K562 (cell line): ENCODE measurements around the gene UGP2. TPM values are rescaled to one million over a fixed set of nuclear protein-coding genes. Genes with fewer than 3 reads are reported as not detected.

Source experiments
- CEBPB ChIP-seq: fragments of 450-650 bp; IDR thresholded peaks from 2 replicates; pipeline ENCODE4 v1.6.1; 2016; ENCODE audit warnings: missing genetic modification characterization, missing compliant biosample characterization
- CEBPG ChIP-seq, 3 experiments: fragments of 200-800 bp in 1 of 3; sonication (Bioruptor generic) in 1 of 3; sonication (generic) in 1 of 3; formaldehyde crosslinking in 1 of 3; IDR thresholded peaks in 2 of 3; conservative IDR thresholded peaks in 1 of 3; 2 replicates each; pipeline versions ENCODE4 v1.6.1 to v1.8.0; 2016 to 2022; ENCODE audit warnings: missing compliant biosample characterization in 2 of 3, missing genetic modification characterization in 2 of 3, mild to moderate bottlenecking in 1 of 3, missing genetic modification reagents in 1 of 3
- CREM ChIP-seq: IDR thresholded peaks from 2 replicates; pipeline ENCODE4 v1.6.1; 2014; ENCODE audit warnings: antibody characterized with exemption, low read depth
- E2F1 ChIP-seq: sonication (generic); formaldehyde crosslinking; IDR thresholded peaks from 2 replicates; pipeline ENCODE4 v1.8.1; 2023; ENCODE audit warnings: mild to moderate bottlenecking, missing genetic modification reagents, moderate library complexity
- GABPA ChIP-seq: fragments of 200-800 bp; sonication (Bioruptor generic); conservative IDR thresholded peaks from 2 replicates; pipeline ENCODE4 v1.6.1; 2016; ENCODE audit warnings: low read depth, missing genetic modification characterization, missing compliant biosample characterization
- HSF4 ChIP-seq: fragments of 250-450 bp; sonication (Bioruptor Pico); IDR thresholded peaks from 2 replicates; pipeline ENCODE4 v2.1.2; 2022; ENCODE audit warnings: mild to moderate bottlenecking, moderate library complexity, borderline replicate concordance
- MLLT1 ChIP-seq, 2 experiments: fragments of 450-650 bp; IDR thresholded peaks; 2 replicates each; pipeline ENCODE4 v1.6.1; 2016
- MTA3 ChIP-seq: fragments of 450-650 bp; formaldehyde crosslinking; IDR thresholded peaks from 2 replicates; pipeline ENCODE4 v1.6.1; 2017; ENCODE audit warnings: mild to moderate bottlenecking, borderline replicate concordance
- OTX1 ChIP-seq: fragments of 450-650 bp; formaldehyde crosslinking; IDR thresholded peaks from 2 replicates; pipeline ENCODE4 v1.4.0; 2022; ENCODE audit warnings: mild to moderate bottlenecking
- SIX5 ChIP-seq, 2 experiments: IDR thresholded peaks; 2 replicates each; pipeline ENCODE4 v1.6.1; 2011; ENCODE audit warnings: low read length in 2 of 2, borderline replicate concordance in 1 of 2, low read depth in 1 of 2, mild to moderate bottlenecking in 1 of 2, moderate library complexity in 1 of 2; ENCODE audit not compliant: insufficient read depth in 1 of 2
- ZFX ChIP-seq: sonication (generic); formaldehyde crosslinking; IDR thresholded peaks from 2 replicates; pipeline ENCODE4 v1.8.0; 2022; ENCODE audit warnings: mild to moderate bottlenecking, missing genetic modification reagents, moderate library complexity
- polyA plus RNA-seq, 8 experiments: library from polyadenylated mRNA; depleted of rRNA in 4 of 8; stranded (reverse) in 5 of 8; unstranded in 3 of 8; fragments of >200 nt; fragmentation: Nextera tagmentation in 2 of 8; fragmentation: Illumina TruSeq in 1 of 8; extraction: Ambion mirVana in 2 of 8; extraction: Trizol in 1 of 8; gene quantifications; 2 replicates each; pipeline versions ENCODE4 v1.2.1 to v1.2.3, GENCODE V29; 2011 to 2014; ENCODE audit warnings: inconsistent platforms in 1 of 8, missing spikeins in 1 of 8
- total RNA-seq, 7 experiments: library from RNA; depleted of rRNA in 6 of 7; stranded (reverse); fragments of >200 nt in 6 of 7; fragmentation: Illumina TruSeq in 2 of 7; extraction: Trizol in 2 of 7; gene quantifications; 2 replicates each; pipeline versions ENCODE4 v1.2.1 to v1.2.3, GENCODE V29; 2011 to 2021; ENCODE audit warnings: low replicate concordance in 1 of 7

Gene UGP2
- total and polyA plus RNA-seq, 9 of the 15 experiments (the other 6 are each of a cell fraction or from before 2014, with no cell fraction given): 25.2 to 69.3 (median 58.9) TPM

GRCh38 chr2:63819765-63820717 lies 21.7 kb upstream of the UGP2 start (continued):
- TF ChIP-seq CEBPG (CRISPR knock-in tag; IDR thresholded peaks at IDR 0.05) (no peak), CEBPG (tag; conservative IDR thresholded peaks at IDR 0.05 in 1 of 2, IDR thresholded peaks at IDR 0.05 in 1 of 2) (peak; percentile 63 to 69), ZFX (CRISPR knock-in tag) (no peak), SIX5 (IDR thresholded peaks at IDR 0.05; ENCODE audit: borderline replicate concordance in 1 of 2, insufficient read depth in 1 of 2, low read depth in 1 of 2, low read length in 2 of 2) (no peak), OTX1 (CRISPR knock-in tag) (no peak), E2F1 (CRISPR knock-in tag) (no peak), MLLT1 (IDR thresholded peaks at IDR 0.05) (no peak), CEBPB (tag) (peak; percentile 49; the same call in 1 of the 2 replicates), CREM (no peak), MTA3 (no peak), GABPA (tag) (no peak), HSF4 (CRISPR knock-in tag) (no peak)
- TF ChIP-seq, all 486 proteins: peak for 3
